H1 (cell line): Measurements from ENCODE around the gene TBK1. TPM values are rescaled to one million over a fixed set of nuclear protein-coding genes. Genes with fewer than 3 reads are reported as not detected.

Experiments used
- CTCF ChIA-PET: fragments of 300-600 bp; sonication (Branson Sonifier 250); formaldehyde crosslinking; loops from one replicate; lab custom pipeline; 2021; ENCODE audit not compliant: partially characterized antibody; lab: Charles Lee
- POLR2A ChIA-PET: fragments of 300-600 bp; sonication (Branson Sonifier 250); formaldehyde crosslinking; loops from one replicate; lab custom pipeline; 2021; ENCODE audit warnings: inconsistent platforms; ENCODE audit not compliant: partially characterized antibody; lab: Charles Lee
- DNase-seq, 2 experiments: peaks; one replicate each; pipeline versions ENCODE4 v3.0.0 to v3.0.0-alpha.2; 2010 to 2022; ENCODE audit warnings: low spot score in 2 of 2, low read depth in 1 of 2, mixed read lengths in 1 of 2
- FAIRE-seq: peaks from 2 replicates; lab custom pipeline; 2011; peaks lifted over from hg19 to GRCh38; lab: Jason Lieb, UNC
- H2AFZ ChIP-seq: 2 replicates; pipeline ENCODE4 v1.8.1; 2012; ENCODE audit warnings: low read length, inconsistent platforms
- H2AK5ac ChIP-seq: 2 replicates; pipeline ENCODE4 v1.6.1; 2013; ENCODE audit warnings: low read depth, low read length
- H2BK120ac ChIP-seq: replicated peaks from 2 replicates; pipeline ENCODE3; 2013; ENCODE audit warnings: low read depth, low read length, inconsistent platforms
- H2BK12ac ChIP-seq: 2 replicates; pipeline ENCODE4 v1.6.1; 2013; ENCODE audit warnings: low read depth, low read length
- H2BK15ac ChIP-seq: 2 replicates; pipeline ENCODE4 v1.6.1; 2013; ENCODE audit warnings: low read length
- H2BK20ac ChIP-seq: 2 replicates; pipeline ENCODE4 v1.6.1; 2013; ENCODE audit warnings: low read length
- H2BK5ac ChIP-seq: 2 replicates; pipeline ENCODE4 v1.6.1; 2013; ENCODE audit warnings: low read depth, low read length
- H3K14ac ChIP-seq: 2 replicates; pipeline ENCODE4 v1.6.1; 2013; ENCODE audit warnings: inconsistent platforms; ENCODE audit not compliant: insufficient read length
- H3K18ac ChIP-seq: 2 replicates; pipeline ENCODE4 v1.6.1; 2013; ENCODE audit warnings: low read length; ENCODE audit errors: extremely low read depth
- H3K23ac ChIP-seq: 2 replicates; pipeline ENCODE4 v1.6.1; 2013; ENCODE audit warnings: inconsistent platforms; ENCODE audit not compliant: insufficient read length
- H3K23me2 ChIP-seq: 2 replicates; pipeline ENCODE4 v1.6.1; 2013; ENCODE audit warnings: low read depth, low read length
- H3K27ac ChIP-seq: 2 replicates; pipeline ENCODE4 v1.6.1; 2011; ENCODE audit warnings: low read depth, low read length, inconsistent platforms
- H3K27me3 ChIP-seq, 4 experiments: replicated peaks in 1 of 4; 1 replicate in 1 of 4; 2 replicates in 3 of 4; pipeline versions ENCODE4 v1.6.1 to v1.8.1; 2011 to 2013; ENCODE audit warnings: low read length in 3 of 4, mild to moderate bottlenecking in 3 of 4, inconsistent platforms in 2 of 4, mixed read lengths in 2 of 4, moderate library complexity in 1 of 4; ENCODE audit not compliant: control insufficient read depth in 3 of 4, insufficient read depth in 3 of 4; ENCODE audit errors: extremely low read depth in 1 of 4
- H3K36me3 ChIP-seq, 4 experiments: 2 replicates each; pipeline versions ENCODE4 v1.6.1 to v1.8.1; 2011 to 2013; ENCODE audit warnings: mild to moderate bottlenecking in 4 of 4, low read length in 3 of 4, moderate library complexity in 2 of 4, control low read depth in 1 of 4, inconsistent platforms in 1 of 4; ENCODE audit not compliant: insufficient read depth in 4 of 4, control insufficient read depth in 2 of 4
- H3K4ac ChIP-seq: replicated peaks from 2 replicates; pipeline ENCODE3; 2013; ENCODE audit warnings: low read length, low read depth, mixed read lengths, inconsistent platforms; ENCODE audit not compliant: insufficient read length
- H3K4me1 ChIP-seq, 4 experiments: replicated peaks in 1 of 4; 1 replicate in 1 of 4; 2 replicates in 3 of 4; pipeline versions ENCODE4 v1.6.1 to v1.8.1; 2011 to 2013; ENCODE audit warnings: low read length in 3 of 4, inconsistent platforms in 2 of 4, mixed read lengths in 1 of 4; ENCODE audit not compliant: insufficient read depth in 4 of 4, control insufficient read depth in 3 of 4
- H3K4me2 ChIP-seq, 2 experiments: 2 replicates each; pipeline versions ENCODE4 v1.6.1 to v1.8.1; 2011 to 2013; ENCODE audit warnings: low read depth in 2 of 2, low read length in 2 of 2, control low read depth in 1 of 2, inconsistent platforms in 1 of 2, mild to moderate bottlenecking in 1 of 2; ENCODE audit not compliant: insufficient read depth in 1 of 2
- H3K4me3 ChIP-seq, 4 experiments: fragments of 200-600, 300-600 bp in 1 of 4; sonication (generic), shearing (Covaris generic), sonication (Bioruptor Twin) in 1 of 4; 2 replicates each; pipeline versions ENCODE4 v1.5.1 to v1.8.1; 2011 to 2016; ENCODE audit warnings: low read length in 4 of 4, low read depth in 3 of 4, control low read depth in 2 of 4, inconsistent platforms in 2 of 4, mild to moderate bottlenecking in 2 of 4, mixed read lengths in 1 of 4, moderate library complexity in 1 of 4; ENCODE audit not compliant: insufficient read depth in 2 of 4; ENCODE audit errors: extremely low read depth in 1 of 4
- H3K56ac ChIP-seq: replicated peaks from 2 replicates; pipeline ENCODE3; 2013; ENCODE audit warnings: low read depth, mild to moderate bottlenecking, mixed read lengths, low read length, inconsistent platforms; ENCODE audit not compliant: insufficient read length
- H3K79me1 ChIP-seq: 2 replicates; pipeline ENCODE4 v1.6.1; 2013; ENCODE audit warnings: low read depth, low read length, control low read depth
- H3K79me2 ChIP-seq, 2 experiments: 2 replicates each; pipeline versions ENCODE4 v1.6.1 to v1.8.1; 2012 to 2013; ENCODE audit warnings: low read length in 2 of 2, mild to moderate bottlenecking in 2 of 2, inconsistent platforms in 1 of 2; ENCODE audit not compliant: insufficient read depth in 2 of 2, control insufficient read depth in 1 of 2
- H3K9ac ChIP-seq, 4 experiments: replicated peaks in 1 of 4; 1 replicate in 1 of 4; 2 replicates in 3 of 4; pipeline versions ENCODE4 v1.6.1 to v1.8.1; 2011 to 2013; ENCODE audit warnings: low read depth in 3 of 4, low read length in 3 of 4, control low read depth in 2 of 4, mild to moderate bottlenecking in 2 of 4, moderate library complexity in 2 of 4, inconsistent platforms in 1 of 4; ENCODE audit errors: extremely low read depth in 1 of 4
- H3K9me3 ChIP-seq, 2 experiments: 2 replicates each; pipeline versions ENCODE4 v1.6.1 to v1.8.1; 2012 to 2013; ENCODE audit warnings: mild to moderate bottlenecking in 2 of 2, moderate library complexity in 2 of 2, control low read depth in 1 of 2, inconsistent platforms in 1 of 2, low read depth in 1 of 2, low read length in 1 of 2, mixed read lengths in 1 of 2; ENCODE audit not compliant: insufficient read depth in 2 of 2
- H4K20me1 ChIP-seq, 2 experiments: replicated peaks in 1 of 2; 2 replicates each; pipeline versions ENCODE3 to v1.8.1; 2011 to 2013; ENCODE audit warnings: inconsistent platforms in 2 of 2, low read length in 2 of 2, mild to moderate bottlenecking in 1 of 2; ENCODE audit not compliant: insufficient read depth in 2 of 2, control insufficient read depth in 1 of 2
- H4K5ac ChIP-seq: 2 replicates; pipeline ENCODE4 v1.6.1; 2013; ENCODE audit warnings: low read length, low read depth, mixed read lengths, inconsistent platforms; ENCODE audit not compliant: insufficient read length
- H4K8ac ChIP-seq: 2 replicates; pipeline ENCODE4 v1.8.0; 2013; ENCODE audit warnings: mild to moderate bottlenecking, moderate library complexity, low read length, inconsistent platforms; ENCODE audit not compliant: insufficient read depth; ENCODE audit errors: extremely low read depth
- H4K91ac ChIP-seq: replicated peaks from 2 replicates; pipeline ENCODE3; 2013; ENCODE audit warnings: low read length, mixed read lengths, inconsistent platforms; ENCODE audit not compliant: insufficient read length
- RAD21 ChIP-seq, 2 experiments: IDR thresholded peaks in 1 of 2; conservative IDR thresholded peaks in 1 of 2; 2 replicates each; pipeline ENCODE4 v1.6.1; 2011; ENCODE audit warnings: low read depth in 2 of 2, low read length in 2 of 2, improper control_type of control experiment in 1 of 2, inconsistent platforms in 1 of 2, mild to moderate bottlenecking in 1 of 2, moderate library complexity in 1 of 2
- SRF ChIP-seq: IDR thresholded peaks from 2 replicates; pipeline ENCODE4 v1.6.1; 2011; ENCODE audit warnings: mild to moderate bottlenecking, low read depth, low read length, moderate library complexity
- TEAD4 ChIP-seq: IDR thresholded peaks from 2 replicates; pipeline ENCODE4 v1.6.1; 2012; ENCODE audit warnings: low read depth, low read length, inconsistent platforms, mixed read lengths
- WGBS, 2 experiments: shearing (Covaris generic) in 1 of 2; methylation state at CpG; one replicate each; pipeline versions ENCODE4 v1.1.6 to v1.1.7; 2013 to 2015; ENCODE audit warnings: low lambda C conversion rate in 2 of 2, mixed read lengths in 2 of 2, inconsistent platforms in 1 of 2, low coverage in 1 of 2, missing lambda C conversion rate in 1 of 2; ENCODE audit not compliant: insufficient replicate concordance in 2 of 2, insufficient coverage in 1 of 2, insufficient read length in 1 of 2; ENCODE audit errors: extremely low coverage in 1 of 2, missing lambda C conversion rate in 1 of 2; 5-methylcytosine and 5-hydroxymethylcytosine counted together
- polyA plus RNA-seq, 7 experiments: library from polyadenylated mRNA; depleted of rRNA in 3 of 7; stranded (reverse) in 5 of 7; unstranded in 2 of 7; fragments of >200 nt in 5 of 7; fragments of 200-250 nt in 2 of 7; gene quantifications; 1 replicate in 5 of 7; 2 replicates in 1 of 7; 4 replicates in 1 of 7; pipeline versions ENCODE4 v1.2.1 to v1.2.3, GENCODE V29; 2011 to 2013; ENCODE audit warnings: missing spikeins in 2 of 7, mixed read lengths in 2 of 7
- total RNA-seq: library from RNA; stranded (reverse); fragmentation: NEBNext Ultra II Directional; extraction: Animal tissue kit (Norgen Biotek cat#: 25700); gene quantifications from 2 replicates; pipeline ENCODE4 v1.2.1, GENCODE V29; 2021
- TF ChIP-seq, protein P1 (sequence below): IDR thresholded peaks from 2 replicates; pipeline ENCODE4 v1.6.1; 2012; ENCODE audit warnings: inconsistent platforms

TBK1 gene
- total and polyA plus RNA-seq, 2 of the 8 experiments (the other 6 are each of a cell fraction or from before 2014, with no cell fraction given): 5.3 to 20.4 TPM

DNA sequence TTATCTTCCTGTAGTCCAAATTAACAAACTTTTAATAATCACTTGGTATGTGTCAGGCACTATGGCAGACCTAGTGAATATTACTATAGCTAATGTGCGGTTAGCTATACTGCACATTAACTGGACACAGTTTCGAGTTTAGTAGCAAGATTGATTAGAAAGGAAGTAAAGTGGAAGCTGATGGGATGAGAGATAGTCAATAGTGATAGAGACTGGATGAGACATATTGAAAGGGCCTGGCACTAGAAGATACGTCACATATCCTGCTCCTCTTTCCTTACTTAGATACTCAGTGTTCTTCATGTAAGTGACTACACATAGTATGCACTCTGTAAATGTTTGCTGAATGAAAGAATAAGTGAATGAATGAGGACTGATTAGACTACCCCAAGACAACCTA lies 5.5 kb downstream of the TBK1 start:
- no peak overlapping the region for H3K27ac ChIP-seq
- H4K20me1 ChIP-seq: peaks cover 0 to 7% of the 10 kb centered on the region in 2 experiments
- H3K27me3 ChIP-seq: no peaks in the 10 kb centered on the region
- H3K4me3 ChIP-seq: no peak overlapping the region
- POLR2A ChIA-PET: interaction anchor here (0.7 kb wide), 1 partner anchor 1564 kb away, joined by 3 read pairs; no protein-coding TSS in a partner anchor
- no peak for DNase-seq
- H4K8ac ChIP-seq: no peak overlapping the region
- H2BK120ac ChIP-seq: no peak overlapping the region
- H4K5ac ChIP-seq: no peak overlapping the region
- no peak overlapping the region for H2AFZ ChIP-seq
- H2BK5ac ChIP-seq: no peak overlapping the region
- 93% methylated on average over 3 of the region's 3 CpGs; no CpG with 5 or more reads in 1 of the 2 experiments for WGBS, 2 experiments
- H3K4ac ChIP-seq: no peak overlapping the region
- H3K36me3 ChIP-seq: peaks cover 2 to 34% (median 11%) of the 10 kb centered on the region in 4 experiments; a peak in 7 of 8 replicates
- no peak overlapping the region for H3K4me2 ChIP-seq
- H3K9me3 ChIP-seq: no peaks in the 10 kb centered on the region
- FAIRE-seq: no peak
- no peak overlapping the region for H3K9ac ChIP-seq
- no peak overlapping the region for H2AK5ac ChIP-seq
- peaks cover 2% of the 10 kb centered on the region; the same call in 1 of the 2 replicates for H3K79me1 ChIP-seq
- no peak overlapping the region for H2BK20ac ChIP-seq
- H2BK15ac ChIP-seq: no peak overlapping the region
- no peaks in the 10 kb centered on the region for H3K23me2 ChIP-seq
- CTCF ChIA-PET: interaction anchor here (0.7 kb wide), 1 partner anchor 92 kb away, joined by 3 read pairs; no protein-coding TSS in a partner anchor
- H3K23ac ChIP-seq: no peak overlapping the region
- 0 out of 7 replicates have a peak, but pooled peaks cover 0 to 9% (median 0%) of the 10 kb centered on the region in 4 experiments for H3K4me1 ChIP-seq
- H3K14ac ChIP-seq: no peak overlapping the region
- H4K91ac ChIP-seq: no peak overlapping the region
- H3K56ac ChIP-seq: no peak overlapping the region
- no peak overlapping the region for H2BK12ac ChIP-seq
- peaks cover 3 to 70% of the 10 kb centered on the region in 2 experiments; a peak in 3 of 4 replicates for H3K79me2 ChIP-seq
- no peak overlapping the region for H3K18ac ChIP-seq
- TF ChIP-seq RAD21 (IDR thresholded peaks at IDR 0.05 in 1 of 2, conservative IDR thresholded peaks at IDR 0.05 in 1 of 2; ENCODE audit: low read depth in 2 of 2, low read length in 2 of 2) (no peak), TEAD4 (no peak), SRF (no peak)
- TF ChIP-seq, protein P1, sequence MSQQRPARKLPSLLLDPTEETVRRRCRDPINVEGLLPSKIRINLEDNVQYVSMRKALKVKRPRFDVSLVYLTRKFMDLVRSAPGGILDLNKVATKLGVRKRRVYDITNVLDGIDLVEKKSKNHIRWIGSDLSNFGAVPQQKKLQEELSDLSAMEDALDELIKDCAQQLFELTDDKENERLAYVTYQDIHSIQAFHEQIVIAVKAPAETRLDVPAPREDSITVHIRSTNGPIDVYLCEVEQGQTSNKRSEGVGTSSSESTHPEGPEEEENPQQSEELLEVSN: no peak
